WERI-Rb-1 (cell line): ENCODE measurements around the gene ENDOU.

Source experiments
- DNase-seq: peaks from one replicate; pipeline ENCODE4 v3.0.0-alpha.2; 2020
- H3K27ac ChIP-seq: fragments of 250-450 bp; sonication (Bioruptor Pico); 2 replicates; pipeline ENCODE4 v1.5.1; 2020; ENCODE audit warnings: mild to moderate bottlenecking, moderate library complexity
- H3K27me3 ChIP-seq: fragments of 250-450 bp; sonication (Bioruptor Pico); 2 replicates; pipeline ENCODE4 v1.5.1; 2021; ENCODE audit warnings: mild to moderate bottlenecking, low read depth, moderate library complexity; ENCODE audit not compliant: insufficient read depth, severe bottlenecking
- H3K36me3 ChIP-seq: fragments of 250-450 bp; sonication (Bioruptor Pico); 2 replicates; pipeline ENCODE4 v1.5.1; 2020; ENCODE audit warnings: mild to moderate bottlenecking, moderate library complexity
- H3K4me3 ChIP-seq: 2 replicates; pipeline ENCODE4 v1.5.1; 2011; ENCODE audit warnings: low read depth, mild to moderate bottlenecking, control low read depth, low read length
- H3K9me3 ChIP-seq: fragments of 250-450 bp; sonication (Bioruptor Pico); 2 replicates; pipeline ENCODE4 v1.5.1; 2021; ENCODE audit warnings: mild to moderate bottlenecking, moderate library complexity; ENCODE audit not compliant: severe bottlenecking
- TF ChIP-seq, protein P1 (sequence below): IDR thresholded peaks from 2 replicates; pipeline ENCODE4 v1.5.1; 2011; ENCODE audit warnings: low read depth, mild to moderate bottlenecking, control low read depth, inconsistent platforms, low read length

The ENDOU gene

DNA sequence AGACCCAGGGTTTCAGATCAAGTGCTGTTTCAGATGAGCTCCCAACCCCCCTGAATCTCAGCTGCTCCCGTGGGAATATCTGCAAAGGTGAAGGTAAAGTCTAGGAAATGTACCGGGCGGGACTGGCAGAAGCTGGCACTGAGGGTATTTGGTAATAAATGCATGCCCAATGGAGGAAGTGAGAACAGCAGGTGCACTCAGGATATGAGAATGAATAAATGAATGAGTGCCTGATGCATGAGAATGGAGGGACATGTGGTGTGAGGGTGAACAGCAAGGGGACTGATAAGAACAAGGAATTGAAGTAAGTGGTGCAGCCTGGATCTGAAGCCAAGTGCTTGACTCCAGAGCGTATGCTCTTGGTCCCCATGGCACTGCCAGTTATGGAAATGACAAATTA lies 21.8 kb upstream of the ENDOU start:
- DNase-seq: no peak
- Histone ChIP-seq H3K27me3 (peaks cover 4% of the 10 kb centered on the region), H3K4me3 (no peak overlapping the region), H3K27ac (no peak overlapping the region), H3K9me3 (no peaks in the 10 kb centered on the region), H3K36me3 (no peaks in the 10 kb centered on the region)
- TF ChIP-seq, protein P1, sequence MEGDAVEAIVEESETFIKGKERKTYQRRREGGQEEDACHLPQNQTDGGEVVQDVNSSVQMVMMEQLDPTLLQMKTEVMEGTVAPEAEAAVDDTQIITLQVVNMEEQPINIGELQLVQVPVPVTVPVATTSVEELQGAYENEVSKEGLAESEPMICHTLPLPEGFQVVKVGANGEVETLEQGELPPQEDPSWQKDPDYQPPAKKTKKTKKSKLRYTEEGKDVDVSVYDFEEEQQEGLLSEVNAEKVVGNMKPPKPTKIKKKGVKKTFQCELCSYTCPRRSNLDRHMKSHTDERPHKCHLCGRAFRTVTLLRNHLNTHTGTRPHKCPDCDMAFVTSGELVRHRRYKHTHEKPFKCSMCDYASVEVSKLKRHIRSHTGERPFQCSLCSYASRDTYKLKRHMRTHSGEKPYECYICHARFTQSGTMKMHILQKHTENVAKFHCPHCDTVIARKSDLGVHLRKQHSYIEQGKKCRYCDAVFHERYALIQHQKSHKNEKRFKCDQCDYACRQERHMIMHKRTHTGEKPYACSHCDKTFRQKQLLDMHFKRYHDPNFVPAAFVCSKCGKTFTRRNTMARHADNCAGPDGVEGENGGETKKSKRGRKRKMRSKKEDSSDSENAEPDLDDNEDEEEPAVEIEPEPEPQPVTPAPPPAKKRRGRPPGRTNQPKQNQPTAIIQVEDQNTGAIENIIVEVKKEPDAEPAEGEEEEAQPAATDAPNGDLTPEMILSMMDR: no peak

DNA sequence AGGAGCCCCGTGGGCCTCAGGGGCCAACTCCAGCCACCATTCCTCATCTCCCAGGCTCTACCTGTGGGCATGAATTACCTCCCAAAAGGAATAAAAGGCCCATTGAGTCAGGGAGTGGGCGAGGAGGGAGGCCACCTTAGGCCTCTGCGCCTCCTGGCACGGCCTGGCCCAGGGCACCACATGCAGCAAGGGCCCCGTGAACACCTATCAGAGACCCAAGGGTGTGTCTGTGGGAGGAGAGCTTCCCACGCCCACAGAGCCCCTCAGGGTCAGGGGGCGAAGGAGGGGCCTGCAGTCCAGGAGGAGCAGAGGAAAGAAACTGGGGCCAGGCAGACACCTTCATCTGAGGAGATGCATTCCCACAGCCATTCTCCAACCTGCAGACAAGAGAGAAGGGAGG lies 21.2 kb upstream of the ENDOU start:
- Histone ChIP-seq H3K27ac (no peak overlapping the region), H3K9me3 (no peaks in the 10 kb centered on the region), H3K4me3 (no peak overlapping the region), H3K27me3 (peaks cover 4% of the 10 kb centered on the region), H3K36me3 (no peaks in the 10 kb centered on the region)
- TF ChIP-seq, protein P1: no peak
- no peak for DNase-seq

DNA sequence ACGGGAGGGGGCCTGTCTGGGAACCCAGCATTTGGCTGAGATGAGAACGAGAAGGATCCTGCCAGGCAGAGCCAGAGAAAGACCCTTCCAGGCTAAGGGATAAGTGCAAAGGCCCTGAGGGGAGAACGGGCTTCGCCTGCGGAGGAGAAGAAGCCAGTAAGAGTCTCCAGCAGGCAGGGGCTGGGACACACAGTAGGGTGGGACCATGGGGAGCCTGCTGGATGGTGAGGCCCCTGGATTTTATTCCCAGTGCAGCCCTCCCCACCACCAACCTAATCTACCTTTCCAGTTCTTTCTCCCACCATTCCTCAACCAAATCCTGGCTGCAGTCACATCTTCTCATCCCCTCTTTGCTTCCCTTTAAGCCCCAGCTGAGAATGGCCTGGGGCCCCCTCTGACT lies 20.8 kb upstream of the ENDOU start:
- Histone ChIP-seq H3K4me3 (no peak overlapping the region), H3K27ac (no peak overlapping the region), H3K9me3 (no peaks in the 10 kb centered on the region), H3K36me3 (no peaks in the 10 kb centered on the region), H3K27me3 (peaks cover 4% of the 10 kb centered on the region)
- TF ChIP-seq, protein P1: no peak
- DNase-seq: no peak

GRCh38 chr12:47745485-47746041 lies 20.3 kb upstream of the ENDOU start:
- no peak overlapping the region for H3K27ac ChIP-seq
- H3K9me3 ChIP-seq: no peaks in the 10 kb centered on the region
- DNase-seq: no peak
- H3K4me3 ChIP-seq: no peak overlapping the region
- no peaks in the 10 kb centered on the region for H3K36me3 ChIP-seq
- TF ChIP-seq, protein P1: no peak
- peaks cover 4% of the 10 kb centered on the region for H3K27me3 ChIP-seq

- TF ChIP-seq, protein P1: no peak
- no peak overlapping the region for H3K27ac ChIP-seq
- no peaks in the 10 kb centered on the region for H3K36me3 ChIP-seq
- DNase-seq: no peak
- H3K27me3 ChIP-seq: peaks cover 4% of the 10 kb centered on the region
- H3K4me3 ChIP-seq: no peak overlapping the region
- H3K9me3 ChIP-seq: no peaks in the 10 kb centered on the region
Measured at GRCh38 chr12:47744778-47745436, 19.6 kb upstream of the ENDOU start.
